GM10847 (cell line): ENCODE data around the gene CMPK1.

Source experiments
- POLR2A ChIP-seq: IDR thresholded peaks from 2 replicates; pipeline ENCODE4 v1.6.1; 2011; ENCODE audit not compliant: insufficient read length; ENCODE audit errors: extremely low read depth

CMPK1 gene

DNA sequence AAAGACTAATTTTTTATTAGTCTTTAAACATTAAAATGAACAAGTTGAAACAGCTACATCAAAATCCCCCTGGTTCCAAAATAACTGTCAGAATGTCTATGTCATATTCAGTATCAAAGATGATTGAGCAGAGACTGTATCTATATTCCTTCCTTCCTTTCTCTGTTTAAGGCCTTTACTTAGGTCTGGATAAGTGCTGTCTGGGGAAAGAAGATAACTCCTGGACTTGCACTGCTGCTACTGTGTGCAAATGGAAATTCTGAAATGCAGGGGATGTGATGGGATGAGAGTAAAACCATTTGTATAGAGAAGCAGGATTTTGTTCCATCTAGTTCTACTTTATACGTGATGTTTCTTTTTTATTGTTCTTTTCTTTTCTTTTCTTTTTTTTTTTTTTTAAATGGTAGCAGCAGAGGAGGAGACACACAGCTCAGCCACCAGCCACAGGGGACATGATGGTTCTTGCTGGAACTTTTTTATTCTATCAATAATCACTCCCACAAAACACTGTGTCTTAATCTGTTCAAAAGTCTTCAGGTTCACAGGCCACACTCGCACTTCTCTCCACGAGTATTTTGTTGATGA, 48.9 kb downstream of the CMPK1 start:
- no peak for TF ChIP-seq POLR2A

DNA sequence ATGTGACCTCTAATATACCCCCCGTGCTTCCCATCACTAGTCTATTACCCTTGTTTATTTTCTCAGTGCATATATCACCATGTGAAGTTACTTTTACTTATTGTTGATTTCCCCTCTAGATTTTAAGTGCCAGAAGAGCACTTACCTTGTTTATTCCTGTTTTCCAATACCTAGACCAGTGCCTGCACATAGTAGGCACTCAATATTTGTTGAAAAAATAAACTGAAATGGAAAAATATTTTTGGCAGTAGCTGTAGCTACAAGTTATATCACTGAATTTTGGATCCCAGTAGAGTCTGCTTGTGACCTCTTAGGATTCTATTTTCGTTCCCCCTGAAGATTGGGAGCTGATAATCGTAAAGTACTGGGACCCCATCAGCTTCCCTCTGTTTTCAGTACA, 50.5 kb downstream of the CMPK1 start:
- TF ChIP-seq POLR2A, result no peak

DNA sequence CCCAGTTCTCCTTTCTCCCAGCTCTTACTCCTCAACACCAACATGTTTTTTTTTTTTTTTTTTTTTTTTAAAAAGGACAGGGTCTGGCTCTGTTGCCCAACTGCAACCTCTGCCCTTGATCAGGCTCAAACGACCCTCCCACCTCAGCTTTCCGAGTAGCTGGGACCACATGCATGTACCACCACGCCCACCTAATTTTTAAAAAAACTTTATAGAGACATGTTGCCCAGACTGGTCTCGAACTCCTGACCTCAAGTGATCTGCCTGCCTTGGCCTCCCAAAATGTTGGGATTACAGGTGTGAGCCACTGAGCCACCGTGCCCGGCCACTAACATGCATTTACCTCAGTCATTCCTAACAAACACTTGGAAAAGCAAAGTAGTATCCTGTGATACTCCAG, 51.4 kb downstream of the CMPK1 start:
- TF ChIP-seq POLR2A, result no peak

DNA sequence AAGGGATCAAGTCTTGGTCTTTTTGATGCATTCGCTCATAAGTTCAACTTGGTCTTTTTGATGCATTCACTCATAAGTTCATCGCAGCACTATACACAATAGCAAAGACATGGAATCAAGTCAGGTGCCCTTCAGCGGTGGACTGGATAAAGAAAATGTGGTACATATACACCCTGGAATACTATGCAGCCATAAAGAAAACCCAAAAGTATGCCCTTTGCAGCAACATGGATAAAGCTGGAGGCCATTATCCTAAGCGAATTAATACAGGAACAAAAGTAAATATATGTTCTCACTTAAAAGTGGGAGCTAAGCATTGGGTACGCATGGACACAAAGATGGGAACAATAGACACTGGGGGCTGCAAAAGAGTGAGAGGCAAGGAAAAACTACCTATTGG, 52.7 kb downstream of the CMPK1 start:
- no peak for TF ChIP-seq POLR2A

DNA sequence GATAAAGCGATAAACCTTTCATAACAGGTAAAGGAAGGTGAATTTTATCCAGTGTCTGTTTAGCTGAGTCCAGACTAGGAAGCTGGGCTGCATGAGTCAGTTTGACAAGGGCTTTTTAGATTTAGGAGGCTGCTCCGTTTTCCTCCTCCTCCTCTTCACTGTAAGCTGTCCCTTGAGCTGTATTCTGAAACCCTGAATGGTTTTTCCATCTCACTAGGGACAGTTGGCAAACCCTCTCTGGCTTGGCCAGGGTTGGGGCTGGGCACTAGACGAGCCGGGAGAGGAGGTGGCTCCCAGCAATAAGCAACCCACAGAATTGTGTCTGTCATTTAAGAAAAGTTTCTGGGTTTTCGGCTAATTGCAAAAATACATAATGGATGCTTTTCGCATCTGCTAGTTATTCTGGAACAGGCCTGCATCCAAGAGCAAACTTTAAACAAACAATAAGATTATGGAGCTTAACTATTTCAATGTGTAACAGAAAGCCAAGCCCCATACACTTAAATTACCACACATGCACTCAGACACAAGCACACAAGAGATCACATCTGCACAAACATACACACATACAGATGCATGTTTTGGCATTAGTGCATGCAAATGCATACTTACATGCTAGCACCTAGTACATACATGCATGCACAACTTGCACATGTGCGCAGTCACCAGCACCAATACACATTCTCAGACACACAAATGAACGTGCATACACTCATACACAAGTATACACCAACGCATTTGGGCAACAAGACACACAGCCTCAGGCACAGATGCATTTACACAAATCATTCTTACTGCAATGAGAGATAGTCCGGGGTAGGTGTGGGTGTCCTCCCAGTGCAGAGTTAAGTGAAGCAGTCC, 54.7 kb downstream of the CMPK1 start:
- no peak for TF ChIP-seq POLR2A

DNA sequence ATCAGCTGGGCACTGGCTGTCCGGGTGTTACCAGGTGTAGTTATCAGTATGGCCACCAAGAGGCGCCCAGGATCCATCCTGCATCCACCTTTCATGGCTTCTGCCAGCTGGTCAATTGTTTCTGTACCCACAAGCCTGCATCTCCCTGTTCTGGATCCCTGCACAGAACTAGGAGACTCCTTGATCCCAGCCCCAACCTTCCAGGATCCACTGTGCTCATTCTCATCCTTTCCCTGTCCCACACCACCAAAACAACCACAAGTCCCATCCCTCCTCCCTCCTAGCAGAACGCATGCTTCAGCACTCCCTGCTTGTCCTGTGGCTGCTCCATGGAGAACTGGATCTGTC, 55.3 kb downstream of the CMPK1 start:
- no peak for TF ChIP-seq POLR2A

DNA sequence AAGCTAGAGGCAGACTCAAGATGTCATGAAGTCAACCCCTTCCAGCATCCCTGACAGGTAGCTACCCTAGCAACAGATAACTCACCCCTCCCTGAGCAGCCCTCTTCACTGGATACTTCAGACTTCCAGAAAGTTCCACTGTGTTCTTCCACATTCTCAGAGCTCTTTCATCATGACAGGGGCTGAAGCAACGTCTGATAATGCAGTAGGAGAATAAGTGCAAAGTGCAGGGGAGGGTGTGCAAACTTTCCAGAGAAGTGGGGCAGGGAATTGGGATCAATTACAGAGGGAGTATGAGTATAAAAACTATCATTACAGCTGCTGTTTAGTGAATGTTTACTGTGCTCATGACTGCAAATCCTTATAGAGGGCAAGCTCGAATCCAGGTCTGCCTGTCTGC, 56.1 kb downstream of the CMPK1 start:
- TF ChIP-seq POLR2A, result no peak

DNA sequence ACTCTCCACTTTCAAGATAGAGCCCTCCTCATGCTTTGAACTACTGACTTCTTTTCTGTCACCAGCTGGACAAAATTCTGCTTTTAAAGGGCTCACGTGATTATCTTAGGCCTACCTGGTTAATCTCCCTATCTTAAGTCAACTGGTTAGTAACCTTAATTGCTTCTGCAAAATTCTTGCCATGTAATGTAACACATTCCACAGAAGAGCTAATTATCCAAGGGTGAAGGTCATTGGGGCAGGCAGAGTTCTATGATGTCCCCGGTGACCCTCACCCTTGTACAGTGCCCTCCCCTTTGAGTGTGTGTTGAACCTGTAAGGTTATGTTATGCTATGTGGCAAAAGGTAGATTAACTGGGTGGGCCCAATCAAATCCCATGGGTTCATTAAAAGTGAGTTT, 57.3 kb downstream of the CMPK1 start:
- TF ChIP-seq POLR2A, result no peak

DNA sequence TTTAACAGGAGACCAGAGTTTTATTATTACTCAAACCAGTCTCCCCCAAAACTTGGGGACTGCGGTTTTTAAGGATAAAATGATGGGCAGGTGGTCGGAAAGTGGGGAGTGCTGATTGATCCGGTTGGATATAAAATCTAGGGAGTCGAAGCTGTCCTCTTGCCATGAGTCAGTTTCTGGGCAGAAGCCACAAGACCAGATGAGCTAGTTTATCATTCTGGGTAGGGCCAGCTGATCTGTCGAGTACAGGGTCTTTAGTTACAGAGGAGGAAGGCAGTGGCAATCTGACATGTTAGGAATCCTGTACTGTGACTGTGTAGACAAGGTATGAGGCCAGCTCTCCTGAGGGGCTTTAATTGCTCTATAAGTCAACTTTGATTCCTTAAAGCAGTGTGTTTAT, 59.6 kb downstream of the CMPK1 start:
- no peak for TF ChIP-seq POLR2A

DNA sequence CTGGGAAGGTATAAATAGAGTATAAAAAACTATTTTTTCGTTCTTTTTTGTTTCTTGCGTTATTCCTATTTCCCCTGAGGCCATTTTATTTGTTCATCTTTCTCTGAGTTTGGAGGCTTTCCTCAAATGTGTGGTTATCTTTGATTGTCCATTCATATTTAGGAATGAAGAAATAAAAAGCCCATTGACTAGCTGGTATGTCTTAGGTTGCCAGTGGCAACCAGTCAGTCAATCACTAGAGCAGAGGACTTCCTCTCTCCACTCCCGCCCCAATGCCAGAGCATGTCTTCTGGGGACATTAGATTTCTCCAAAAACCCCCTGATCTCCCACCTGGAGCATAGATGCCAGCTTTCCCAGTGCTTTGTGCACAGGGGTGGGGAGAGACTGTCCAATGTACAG, 61.8 kb downstream of the CMPK1 start:
- no peak for TF ChIP-seq POLR2A

DNA sequence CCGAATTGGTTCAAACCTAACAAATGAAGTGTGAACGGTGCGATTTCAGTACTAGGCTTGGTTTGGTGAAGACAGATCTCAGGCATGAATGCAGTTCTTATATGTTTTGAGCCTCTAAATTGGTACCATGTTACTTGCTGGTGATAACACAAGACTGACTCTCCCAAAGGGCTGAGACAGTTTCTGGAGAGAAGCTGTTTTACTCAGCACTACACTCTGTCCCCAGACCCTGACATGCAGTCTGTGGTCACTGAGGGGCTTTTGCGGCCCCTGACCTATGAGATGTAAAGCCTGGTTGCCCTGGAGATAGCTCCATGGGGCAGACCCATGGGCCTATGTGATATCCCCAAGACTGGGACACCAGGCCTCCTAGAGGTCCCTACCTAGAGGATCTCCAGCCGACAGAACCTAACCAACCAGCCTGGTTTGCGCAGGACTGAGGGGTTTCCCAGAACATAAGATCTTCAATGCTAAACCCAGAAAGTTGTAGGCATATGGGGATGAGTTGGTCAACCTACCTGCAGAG, 63.1 kb downstream of the CMPK1 start:
- no peak for TF ChIP-seq POLR2A

DNA sequence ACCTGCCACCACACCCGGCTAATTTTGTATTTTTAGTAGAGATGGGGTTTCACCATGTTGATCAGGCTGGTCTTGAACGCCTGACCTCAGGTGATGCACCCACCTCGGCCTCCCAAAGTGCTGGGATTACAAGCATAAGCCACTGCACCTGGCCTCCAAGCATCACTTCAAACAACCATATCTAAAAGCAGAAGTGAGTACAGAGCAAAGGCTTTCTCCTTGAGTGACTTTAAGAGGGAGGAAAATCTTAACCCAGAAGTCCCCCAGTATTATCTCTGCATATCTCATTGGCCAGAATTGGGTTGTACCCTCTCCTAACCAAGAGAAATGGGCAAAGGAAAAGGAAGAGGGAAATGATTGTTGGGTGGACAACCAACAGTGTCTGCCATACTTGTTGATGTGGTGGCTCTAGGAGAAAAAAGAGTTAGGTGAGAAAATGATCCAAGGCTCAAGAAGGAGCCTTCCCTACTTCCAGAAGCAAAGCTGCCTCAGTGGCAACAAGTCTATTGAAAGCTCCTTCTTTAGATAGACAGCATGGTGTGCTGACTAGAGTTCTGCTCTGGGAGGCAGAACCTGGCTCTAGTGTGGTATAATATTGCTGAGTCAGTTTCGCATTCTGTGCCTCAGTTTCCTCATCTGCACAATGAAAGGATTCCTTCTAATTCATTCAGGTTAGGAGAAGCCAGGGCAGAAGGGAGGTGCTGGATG, 65.7 kb downstream of the CMPK1 start:
- no peak for TF ChIP-seq POLR2A

DNA sequence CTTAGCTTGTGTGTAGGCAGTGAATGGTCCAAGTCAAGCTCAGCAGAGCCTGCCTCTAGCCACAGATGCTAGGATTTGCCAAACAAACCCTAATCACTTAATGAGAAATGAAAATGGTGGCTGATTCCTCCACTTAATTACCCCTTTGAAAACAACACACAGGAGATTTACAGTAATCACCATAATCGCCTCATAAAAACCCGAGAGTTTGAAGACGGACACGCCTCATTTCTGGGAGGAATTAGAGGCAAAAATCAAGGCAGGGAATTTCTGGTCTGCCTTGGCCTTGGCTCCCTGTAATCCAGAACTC, 66.2 kb downstream of the CMPK1 start:
- no peak for TF ChIP-seq POLR2A

DNA sequence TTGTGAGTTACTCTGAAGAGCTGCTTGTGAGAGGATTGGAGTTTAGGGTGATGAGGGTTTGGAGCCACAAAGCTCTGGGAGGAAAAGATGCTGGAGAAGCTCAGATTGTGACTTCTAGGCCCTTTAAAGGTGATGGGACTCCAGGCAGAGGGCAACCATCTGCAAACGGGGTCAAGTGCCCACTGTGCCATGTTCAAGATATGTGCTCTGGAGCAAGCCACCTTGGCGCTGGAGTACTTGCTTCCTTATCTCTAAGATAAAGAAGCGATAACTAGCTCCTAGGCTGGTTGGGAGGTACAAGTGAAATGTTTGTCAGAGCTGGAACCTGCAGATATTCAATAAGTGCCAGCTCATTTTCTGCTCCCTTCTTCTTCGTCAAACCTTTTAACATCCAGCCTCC, 68.2 kb downstream of the CMPK1 start:
- TF ChIP-seq POLR2A, result no peak

DNA sequence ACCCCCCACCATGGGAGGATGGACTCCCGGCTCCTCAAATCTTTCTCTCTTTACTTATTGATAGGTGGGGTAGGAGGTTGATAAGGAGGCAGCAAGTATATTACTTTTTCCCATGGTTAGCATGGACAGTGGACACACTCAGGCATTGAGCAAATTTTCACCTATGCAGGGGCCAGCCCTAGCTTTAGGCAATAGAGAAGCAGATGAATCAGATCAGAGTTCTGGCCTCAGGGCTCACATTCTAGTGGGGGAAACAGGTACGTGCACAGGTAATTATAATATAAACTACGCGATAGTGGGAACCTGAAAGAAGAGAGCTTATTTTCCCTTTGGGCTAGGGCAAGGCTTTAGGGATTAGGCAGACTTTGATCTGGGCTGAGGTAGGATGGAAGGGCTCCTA, 69.0 kb downstream of the CMPK1 start:
- no peak for TF ChIP-seq POLR2A

DNA sequence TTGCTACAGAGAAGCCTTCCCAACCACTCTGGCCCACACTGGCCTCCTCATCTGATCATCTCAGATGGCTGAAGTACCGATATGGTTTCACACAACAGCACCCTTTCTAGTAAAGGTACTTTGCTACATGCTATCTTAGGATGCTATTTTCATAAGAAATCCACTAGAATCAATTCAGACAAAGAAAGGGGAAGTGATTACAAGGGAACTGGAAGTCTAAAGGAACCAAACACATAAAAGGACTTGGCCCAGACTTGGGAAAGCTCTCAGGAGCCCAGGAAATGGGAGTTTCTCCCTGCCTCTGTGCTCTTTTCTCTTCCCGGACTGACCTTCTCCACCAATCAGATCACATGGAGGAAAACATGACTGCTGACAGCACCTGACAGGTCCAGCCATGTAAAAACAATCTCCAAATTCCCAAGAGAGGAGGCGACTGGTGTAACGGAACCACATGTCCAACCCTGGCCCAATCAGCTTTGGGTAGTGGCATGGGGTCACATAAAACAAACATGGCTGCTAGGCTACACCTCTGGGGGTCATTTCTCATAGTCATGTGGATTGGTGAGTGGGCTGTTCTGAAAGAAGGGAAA, 69.8 kb downstream of the CMPK1 start:
- TF ChIP-seq POLR2A, result no peak
